Mucosa of stomach (tissue), 1 donor: ENCODE data around the gene MLLT1.

ENCODE experiments used
- H3K27me3 ChIP-seq: one replicate; pipeline ENCODE4 v1.7.0; 2013; ENCODE audit warnings: mild to moderate bottlenecking, low read length; ENCODE audit not compliant: control insufficient read depth, insufficient read depth
- H3K36me3 ChIP-seq: one replicate; pipeline ENCODE4 v1.7.0; 2013; ENCODE audit warnings: low read length; ENCODE audit not compliant: control insufficient read depth, insufficient read depth
- H3K4me1 ChIP-seq: one replicate; pipeline ENCODE4 v1.7.0; 2013; ENCODE audit warnings: mild to moderate bottlenecking, low read length; ENCODE audit not compliant: control insufficient read depth, insufficient read depth
- H3K4me3 ChIP-seq: one replicate; pipeline ENCODE4 v1.7.0; 2013; ENCODE audit warnings: low read length
- H3K9ac ChIP-seq: one replicate; pipeline ENCODE4 v1.7.0; 2013; ENCODE audit warnings: mild to moderate bottlenecking, low read length, moderate library complexity
- H3K9me3 ChIP-seq: one replicate; pipeline ENCODE4 v1.7.0; 2013; ENCODE audit warnings: mild to moderate bottlenecking, low read length, moderate library complexity; ENCODE audit not compliant: control insufficient read depth
- donor health status: Pancreatic carcinoma.

Gene MLLT1

DNA sequence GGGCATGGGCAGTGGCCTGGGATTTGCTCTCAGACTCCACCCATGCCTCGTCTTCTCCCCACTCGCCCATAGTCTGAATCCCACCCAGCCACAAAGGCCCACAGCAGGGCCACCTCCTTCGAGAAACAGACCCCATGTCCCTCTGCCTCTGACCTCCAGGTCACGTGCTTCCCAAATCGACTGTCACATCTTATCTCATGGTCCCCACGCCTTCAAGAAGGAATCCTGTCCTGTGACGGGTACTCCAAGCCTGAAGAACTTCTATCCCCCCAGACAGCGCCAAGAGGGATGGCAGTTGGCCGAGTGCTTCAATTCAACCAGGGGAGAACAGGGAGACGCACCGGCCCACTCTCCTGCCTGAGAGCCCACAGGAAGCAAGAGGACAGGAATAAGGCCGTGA lies 16.5 kb downstream of the MLLT1 start:
- Histone ChIP-seq H3K4me3 (no peak overlapping the region), H3K36me3 (no peaks in the 10 kb centered on the region), H3K4me1 (peaks cover 3% of the 10 kb centered on the region), H3K27me3 (no peaks in the 10 kb centered on the region), H3K9me3 (no peaks in the 10 kb centered on the region), H3K9ac (no peak overlapping the region)

DNA sequence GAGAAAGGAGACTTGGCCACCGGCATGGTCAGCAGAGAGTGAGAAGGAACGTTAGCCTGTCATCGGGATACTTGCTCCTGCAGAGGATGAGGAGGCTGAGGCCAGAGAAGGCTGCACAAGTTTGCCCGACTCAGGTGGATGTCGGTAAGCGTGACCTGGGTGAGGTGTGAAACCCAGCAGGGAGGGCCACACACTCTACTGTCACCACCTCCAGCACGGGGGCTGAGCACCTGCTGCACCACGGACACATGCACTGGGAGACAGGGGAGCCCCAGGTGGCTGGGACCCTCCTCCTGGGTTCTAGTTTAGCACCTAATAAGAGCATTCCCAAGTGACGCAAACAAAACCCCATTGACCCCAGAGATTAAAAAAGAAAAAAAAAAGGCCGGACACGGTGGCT lies 17.3 kb downstream of the MLLT1 start:
- H3K36me3 ChIP-seq: no peaks in the 10 kb centered on the region

GRCh38 chr19:6261883-6262282 lies 17.9 kb downstream of the MLLT1 start:
- Histone ChIP-seq H3K4me1 (no peaks in the 10 kb centered on the region), H3K36me3 (no peaks in the 10 kb centered on the region)

More for the DNA sequence above, 17.3 kb downstream of the MLLT1 start:
- Histone ChIP-seq H3K9ac (no peak overlapping the region), H3K9me3 (no peaks in the 10 kb centered on the region), H3K27me3 (no peaks in the 10 kb centered on the region), H3K4me1 (no peaks in the 10 kb centered on the region), H3K4me3 (no peak overlapping the region)

GRCh38 chr19:6260912-6261650 lies 18.7 kb downstream of the MLLT1 start:
- Histone ChIP-seq H3K4me1 (no peaks in the 10 kb centered on the region), H3K27me3 (no peaks in the 10 kb centered on the region), H3K36me3 (no peaks in the 10 kb centered on the region), H3K9me3 (no peaks in the 10 kb centered on the region), H3K4me3 (no peak overlapping the region), H3K9ac (no peak overlapping the region)

More at GRCh38 chr19:6261883-6262282, 17.9 kb downstream of the MLLT1 start:
- no peak overlapping the region for H3K9ac ChIP-seq
- H3K27me3 ChIP-seq: no peaks in the 10 kb centered on the region
- H3K4me3 ChIP-seq: no peak overlapping the region
- no peaks in the 10 kb centered on the region for H3K9me3 ChIP-seq

DNA sequence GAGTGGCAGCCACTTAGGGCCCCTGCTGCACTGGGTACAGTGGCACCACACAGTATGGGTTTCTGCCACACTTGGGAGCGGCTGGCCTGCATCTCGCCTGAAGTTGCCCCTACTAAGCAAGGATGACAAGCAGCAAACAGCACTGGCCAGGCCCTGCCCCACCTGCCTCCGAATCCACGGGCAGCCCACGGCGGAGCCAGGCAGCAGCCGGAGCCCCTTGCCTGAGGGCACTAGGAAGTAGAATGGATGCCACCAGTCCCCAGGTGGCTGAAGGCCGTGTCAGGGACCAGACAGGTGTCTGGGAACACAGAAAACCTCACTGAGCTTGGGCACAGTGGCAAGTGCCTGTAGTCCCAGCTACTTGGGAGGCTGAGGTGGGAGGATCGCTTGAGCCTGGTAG lies 19.4 kb downstream of the MLLT1 start:
- H3K36me3 ChIP-seq: no peaks in the 10 kb centered on the region
- no peaks in the 10 kb centered on the region for H3K9me3 ChIP-seq
- no peaks in the 10 kb centered on the region for H3K27me3 ChIP-seq
- H3K4me3 ChIP-seq: no peak overlapping the region
- no peak overlapping the region for H3K9ac ChIP-seq
- no peaks in the 10 kb centered on the region for H3K4me1 ChIP-seq

DNA sequence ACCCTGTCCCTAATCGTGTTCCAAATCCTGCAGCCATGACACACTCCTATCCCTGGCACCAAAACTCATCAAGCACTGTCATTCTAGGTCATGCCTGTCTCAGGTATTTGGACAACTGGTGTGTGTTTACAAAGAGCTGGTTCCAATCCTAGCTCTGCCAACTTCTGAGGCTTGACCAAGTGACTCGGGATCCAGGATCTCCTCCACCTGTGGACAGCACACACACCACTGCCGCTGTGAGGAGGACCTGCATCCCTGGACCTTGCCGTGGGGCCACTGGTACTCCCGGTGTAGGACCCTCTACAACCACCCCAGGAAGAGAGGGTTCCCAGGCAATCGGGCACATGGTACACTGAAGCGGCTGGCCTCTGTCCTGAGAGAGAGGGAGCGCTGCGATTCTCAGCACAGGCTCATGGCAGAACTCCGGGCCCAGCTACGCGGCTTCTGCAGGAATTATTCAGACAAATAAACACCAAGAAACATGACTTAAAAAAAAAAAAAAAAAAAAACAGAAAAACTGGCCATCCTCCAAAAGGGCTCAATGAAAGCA lies 20.4 kb downstream of the MLLT1 start:
- Histone ChIP-seq H3K9ac (no peak overlapping the region), H3K9me3 (no peaks in the 10 kb centered on the region), H3K4me1 (no peaks in the 10 kb centered on the region), H3K27me3 (no peaks in the 10 kb centered on the region), H3K36me3 (no peaks in the 10 kb centered on the region), H3K4me3 (no peak overlapping the region)

DNA sequence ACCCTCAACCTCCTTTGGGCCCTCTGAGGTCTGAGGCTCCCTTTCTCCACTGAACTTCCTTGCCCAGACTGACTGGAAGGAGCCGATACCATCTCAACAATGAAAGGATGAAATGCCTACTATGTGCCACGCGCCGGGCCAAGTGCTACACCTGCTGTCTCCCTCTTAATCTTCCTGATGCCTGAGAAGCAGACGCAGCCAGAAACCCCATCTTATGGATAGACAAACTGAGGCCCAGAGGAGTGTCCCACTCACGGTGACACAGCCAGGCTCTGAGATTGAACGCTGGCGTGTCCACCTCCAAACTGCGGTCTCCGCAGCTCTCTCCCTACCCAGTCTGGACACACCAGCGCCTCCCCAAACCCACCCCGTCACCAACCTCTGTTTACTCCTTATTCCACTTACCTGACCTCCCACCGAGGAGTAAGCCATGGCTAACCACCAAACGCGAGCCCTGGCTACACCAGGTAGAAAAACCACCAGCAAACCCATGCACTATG lies 20.9 kb downstream of the MLLT1 start:
- Histone ChIP-seq H3K4me3 (no peak overlapping the region), H3K9me3 (no peaks in the 10 kb centered on the region), H3K27me3 (no peaks in the 10 kb centered on the region), H3K4me1 (no peaks in the 10 kb centered on the region), H3K9ac (no peak overlapping the region), H3K36me3 (no peaks in the 10 kb centered on the region)

- no peaks in the 10 kb centered on the region for H3K4me1 ChIP-seq
- no peaks in the 10 kb centered on the region for H3K9me3 ChIP-seq
- no peak overlapping the region for H3K4me3 ChIP-seq
- no peaks in the 10 kb centered on the region for H3K27me3 ChIP-seq
- H3K9ac ChIP-seq: no peak overlapping the region
- H3K36me3 ChIP-seq: no peaks in the 10 kb centered on the region
Observed at GRCh38 chr19:6253954-6254733, 25.6 kb downstream of the MLLT1 start.

DNA sequence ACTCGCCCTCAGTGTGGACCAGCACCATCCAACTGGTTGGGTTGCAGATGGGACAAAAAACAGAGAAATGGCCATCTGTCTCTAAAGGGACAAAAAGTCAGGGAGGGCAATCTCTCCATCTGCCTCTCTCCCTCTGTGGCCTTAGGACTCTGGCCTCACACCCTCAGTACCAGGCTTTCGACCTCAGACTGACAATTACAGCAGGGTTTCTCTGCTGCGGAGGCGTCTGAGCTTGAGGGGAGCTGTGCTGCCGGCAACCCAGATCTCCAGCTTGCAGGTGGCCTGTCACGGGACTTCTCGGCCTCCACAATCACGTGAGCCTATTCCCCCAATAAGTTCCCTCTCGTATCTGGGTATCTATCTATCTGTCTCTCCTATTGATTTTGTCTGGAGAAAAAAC lies 27.7 kb downstream of the MLLT1 start:
- Histone ChIP-seq H3K4me3 (no peak overlapping the region), H3K9ac (no peak overlapping the region), H3K27me3 (no peaks in the 10 kb centered on the region), H3K4me1 (no peaks in the 10 kb centered on the region), H3K36me3 (no peaks in the 10 kb centered on the region), H3K9me3 (no peaks in the 10 kb centered on the region)

DNA sequence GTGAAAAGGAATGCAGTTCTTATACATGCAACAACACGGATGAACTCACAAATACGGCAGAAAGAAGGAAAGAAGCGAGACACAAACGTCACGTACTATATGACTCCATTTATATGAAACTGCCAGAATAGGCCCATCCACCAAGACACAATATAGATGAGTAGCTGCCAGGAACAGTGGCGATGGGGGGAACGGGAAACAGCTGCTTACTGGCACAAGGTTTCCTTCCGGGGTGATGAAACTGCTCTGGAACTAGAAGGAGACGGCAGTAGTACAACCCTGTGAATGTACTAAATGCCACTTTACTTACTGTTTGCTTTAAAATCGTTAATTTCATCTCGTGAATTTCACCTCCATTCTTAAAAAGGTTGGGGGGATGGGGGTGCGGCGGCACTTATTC lies 28.9 kb downstream of the MLLT1 start:
- Histone ChIP-seq H3K4me1 (no peaks in the 10 kb centered on the region), H3K4me3 (no peak overlapping the region), H3K27me3 (no peaks in the 10 kb centered on the region), H3K9me3 (no peaks in the 10 kb centered on the region), H3K36me3 (no peaks in the 10 kb centered on the region), H3K9ac (no peak overlapping the region)

DNA sequence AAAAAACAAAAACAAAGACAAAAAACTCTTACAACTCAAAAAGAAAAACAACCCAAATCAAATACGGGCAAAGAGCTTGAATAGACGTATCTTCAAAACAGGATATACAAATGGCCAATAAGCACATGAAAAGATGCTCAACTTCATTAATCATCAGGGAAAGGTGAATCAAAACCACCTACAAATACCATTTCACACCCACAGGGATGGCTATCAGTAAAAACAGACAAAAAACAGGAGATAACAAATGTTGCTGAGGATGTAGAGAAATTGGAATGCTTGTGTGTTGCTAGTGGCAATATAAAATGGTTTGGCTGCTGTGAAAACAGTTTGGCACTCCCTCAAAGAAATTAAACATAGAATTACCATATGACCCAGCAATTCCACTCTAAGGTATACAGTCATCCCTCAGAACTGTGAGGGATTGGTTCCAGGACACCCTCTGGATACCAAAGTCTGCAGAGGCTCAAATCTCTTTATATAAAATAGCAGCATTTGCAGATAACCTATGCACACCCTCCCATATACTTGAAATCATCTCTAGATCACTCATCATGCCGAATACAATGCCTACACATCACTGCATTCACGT lies 29.7 kb downstream of the MLLT1 start:
- Histone ChIP-seq H3K4me1 (no peaks in the 10 kb centered on the region), H3K9ac (no peak overlapping the region), H3K9me3 (no peaks in the 10 kb centered on the region), H3K27me3 (no peaks in the 10 kb centered on the region), H3K36me3 (no peaks in the 10 kb centered on the region), H3K4me3 (no peak overlapping the region)

- Histone ChIP-seq H3K4me3 (no peak overlapping the region), H3K9ac (no peak overlapping the region), H3K36me3 (no peaks in the 10 kb centered on the region), H3K9me3 (no peaks in the 10 kb centered on the region), H3K27me3 (no peaks in the 10 kb centered on the region), H3K4me1 (no peaks in the 10 kb centered on the region)
Observed at GRCh38 chr19:6249296-6249695, 30.5 kb downstream of the MLLT1 start.
